ENCODE results near the gene FJX1. TPM values are rescaled to one million over a fixed set of nuclear protein-coding genes. Genes with fewer than 3 reads are reported as not detected.

The FJX1 gene
- total and polyA plus RNA-seq, 12 donors, result 0.57 to 4.7 (median 1.5) TPM

DNA sequence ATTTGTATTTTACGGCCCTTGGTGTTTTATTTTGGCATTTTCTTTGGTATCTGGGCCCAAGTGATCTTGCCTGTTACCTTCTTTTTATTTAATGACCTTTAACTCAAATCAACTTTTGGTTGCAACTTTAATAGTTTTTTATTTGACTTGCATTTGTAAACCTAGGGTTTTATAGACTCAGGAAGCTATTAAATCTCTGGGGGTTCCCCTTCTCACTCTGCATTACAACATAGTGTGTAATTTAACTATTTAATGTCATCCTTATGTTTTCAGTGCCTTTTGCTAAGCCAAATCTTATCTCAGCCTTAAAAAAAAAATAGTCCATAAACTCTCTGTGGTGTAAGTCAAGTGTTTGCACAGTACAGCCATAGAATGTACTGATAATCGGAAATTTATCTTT, 3.4 kb downstream of the FJX1 start:
- intact Hi-C loops (cut with DNase I), result loop anchor here in 4 of 10 donors (5.0 to 10.0 kb wide), 3 partner anchors 41 to 853 kb away; partner anchors contain the start of gene TRIM44 (in 3 of the 4)
- Histone ChIP-seq H3K27me3 (peaks cover 0 to 83% (median 0%) of the 10 kb centered on the region in 7 donors), H3K9me3 (no peaks in the 10 kb centered on the region), H3K36me3 (no peaks in the 10 kb centered on the region), H3K4me1 (peaks cover 2 to 63% (median 37%) of the 10 kb centered on the region in 9 donors), H3K4me3 (no peak overlapping the region), H3K27ac (no peak overlapping the region)
- 75 to 76% methylated on average over 2 of the region's 2 CpGs for WGBS, 2 donors
- no peak for ATAC-seq
- TF ChIP-seq, protein P1, sequence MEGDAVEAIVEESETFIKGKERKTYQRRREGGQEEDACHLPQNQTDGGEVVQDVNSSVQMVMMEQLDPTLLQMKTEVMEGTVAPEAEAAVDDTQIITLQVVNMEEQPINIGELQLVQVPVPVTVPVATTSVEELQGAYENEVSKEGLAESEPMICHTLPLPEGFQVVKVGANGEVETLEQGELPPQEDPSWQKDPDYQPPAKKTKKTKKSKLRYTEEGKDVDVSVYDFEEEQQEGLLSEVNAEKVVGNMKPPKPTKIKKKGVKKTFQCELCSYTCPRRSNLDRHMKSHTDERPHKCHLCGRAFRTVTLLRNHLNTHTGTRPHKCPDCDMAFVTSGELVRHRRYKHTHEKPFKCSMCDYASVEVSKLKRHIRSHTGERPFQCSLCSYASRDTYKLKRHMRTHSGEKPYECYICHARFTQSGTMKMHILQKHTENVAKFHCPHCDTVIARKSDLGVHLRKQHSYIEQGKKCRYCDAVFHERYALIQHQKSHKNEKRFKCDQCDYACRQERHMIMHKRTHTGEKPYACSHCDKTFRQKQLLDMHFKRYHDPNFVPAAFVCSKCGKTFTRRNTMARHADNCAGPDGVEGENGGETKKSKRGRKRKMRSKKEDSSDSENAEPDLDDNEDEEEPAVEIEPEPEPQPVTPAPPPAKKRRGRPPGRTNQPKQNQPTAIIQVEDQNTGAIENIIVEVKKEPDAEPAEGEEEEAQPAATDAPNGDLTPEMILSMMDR (IDR thresholded peaks at IDR 0.05), result no peak
- no peak for DNase-seq

DNA sequence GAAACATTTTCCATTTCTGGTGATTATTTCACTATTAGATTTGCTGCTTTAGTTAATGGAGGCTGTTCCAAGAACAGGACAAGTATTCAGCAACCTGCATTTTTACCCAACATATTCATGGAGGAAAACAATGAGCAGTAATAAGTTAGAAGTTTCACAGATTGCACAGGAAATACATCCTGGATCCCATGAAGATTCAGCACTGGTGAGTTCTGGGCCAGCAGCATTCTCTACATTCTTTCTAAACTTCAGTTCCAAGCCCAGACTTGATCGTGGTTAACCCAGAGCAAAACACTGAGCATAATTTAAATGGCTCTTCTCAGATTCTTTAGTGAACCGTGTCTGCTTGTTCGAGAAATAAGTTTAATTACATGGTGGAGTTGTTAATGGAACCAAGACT, 3.8 kb downstream of the FJX1 start:
- Histone ChIP-seq H3K4me3 (no peak overlapping the region), H3K4me1 (peaks cover 2 to 62% (median 37%) of the 10 kb centered on the region in 9 donors), H3K27me3 (peaks cover 0 to 79% (median 0%) of the 10 kb centered on the region in 7 donors), H3K27ac (no peak overlapping the region), H3K9me3 (no peaks in the 10 kb centered on the region), H3K36me3 (no peaks in the 10 kb centered on the region)
- WGBS, 2 donors, result 35 to 48% methylated on average over 3 of the region's 3 CpGs
- ATAC-seq (no peak), DNase-seq (no peak)
- intact Hi-C loops (cut with DNase I), result loop anchor here in 4 of 10 donors (5.0 to 10.0 kb wide), 3 partner anchors 40 to 853 kb away; partner anchors contain the start of gene TRIM44 (in 3 of the 4)
- TF ChIP-seq, protein P1 (IDR thresholded peaks at IDR 0.05), result no peak

DNA sequence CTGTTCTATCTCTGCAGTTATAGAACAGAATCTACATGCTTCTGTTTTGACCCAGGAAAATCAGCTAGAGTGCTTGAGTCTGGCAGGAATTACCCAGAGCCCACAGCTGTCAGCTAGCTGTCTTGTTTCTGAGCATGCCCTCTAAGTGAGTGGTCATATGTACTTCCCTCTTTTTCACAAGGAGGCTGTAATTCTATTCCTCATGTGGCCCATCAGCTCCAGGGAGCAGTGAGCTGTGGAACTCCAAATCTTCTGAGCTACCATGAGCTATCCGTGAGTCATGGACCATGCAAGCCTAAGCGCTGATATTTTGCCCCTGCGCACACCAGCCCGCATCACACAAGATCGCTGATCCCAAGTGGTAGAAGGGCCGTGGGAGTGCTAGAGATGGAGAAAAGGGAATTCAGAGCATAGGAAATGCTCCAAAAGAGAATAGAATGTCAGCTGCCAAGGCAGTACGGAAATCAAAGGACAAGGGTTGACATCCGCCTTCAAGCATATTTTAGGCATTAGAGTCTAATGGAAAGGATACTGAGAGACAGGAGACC, 5.4 kb downstream of the FJX1 start:
- TF ChIP-seq, protein P1 (IDR thresholded peaks at IDR 0.05), result no peak
- H3K4me3 ChIP-seq, result no peak overlapping the region
- no peak for DNase-seq
- intact Hi-C loops (cut with DNase I), result loop anchor here in 4 of 10 donors (5.0 to 10.0 kb wide), 3 partner anchors 39 to 851 kb away; partner anchors contain the start of gene TRIM44 (in 3 of the 4)
- peaks cover 0 to 51% (median 28%) of the 10 kb centered on the region in 9 donors for H3K4me1 ChIP-seq
- WGBS, 2 donors, result 56 to 59% methylated on average over 8 of the region's 8 CpGs
- H3K27me3 ChIP-seq, result peaks cover 0 to 71% (median 0%) of the 10 kb centered on the region in 7 donors
- peak overlapping the region in 1 of 10 donors; percentile 29 for H3K27ac ChIP-seq
- no peaks in the 10 kb centered on the region for H3K36me3 ChIP-seq
- peak in 6 of 8 donors; percentile 21 to 43 (median 28) for ATAC-seq
- no peaks in the 10 kb centered on the region for H3K9me3 ChIP-seq

DNA sequence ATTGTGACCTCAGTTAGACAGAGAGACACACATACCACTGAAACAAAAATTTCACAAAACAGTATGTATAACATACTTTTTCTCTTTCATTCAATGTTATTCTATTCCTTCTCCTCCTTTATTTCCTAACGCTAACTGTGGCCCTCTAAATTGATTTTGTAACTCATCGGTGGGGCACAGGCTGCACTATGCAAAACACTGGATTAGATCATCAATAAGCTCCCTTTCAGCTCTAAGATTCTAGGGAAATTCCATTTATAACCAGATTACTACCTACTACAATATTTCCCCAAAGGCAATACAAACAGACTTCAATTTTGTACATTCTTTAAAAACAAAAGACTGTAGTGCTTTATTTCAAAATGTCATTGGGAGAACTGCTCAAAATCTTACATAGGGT, 6.1 kb downstream of the FJX1 start:
- Histone ChIP-seq H3K9me3 (no peaks in the 10 kb centered on the region), H3K4me3 (no peak overlapping the region), H3K36me3 (no peaks in the 10 kb centered on the region), H3K27ac (peak overlapping the region in 1 of 10 donors; percentile 29), H3K4me1 (peaks cover 0 to 46% (median 22%) of the 10 kb centered on the region in 9 donors), H3K27me3 (peaks cover 0 to 71% (median 0%) of the 10 kb centered on the region in 7 donors)
- WGBS, 2 donors, result 78 to 83% methylated on average over 2 of the region's 2 CpGs
- no peak for ATAC-seq
- DNase-seq, result no peak
- TF ChIP-seq, protein P1 (IDR thresholded peaks at IDR 0.05), result no peak
- intact Hi-C loops (cut with DNase I), result loop anchor here in 4 of 10 donors (5.0 to 10.0 kb wide), 3 partner anchors 38 to 850 kb away; partner anchors contain the start of gene TRIM44 (in 3 of the 4)

Measured in heart right ventricle (tissue), 16 donors.